Vagina (tissue), 2 donors: ENCODE results near the gene BPIFA3. TPM values are rescaled to one million over a fixed set of nuclear protein-coding genes. Genes with fewer than 3 reads are reported as not detected.

Source experiments
- DNase-seq, 2 donors: peaks; one replicate each; pipeline ENCODE4 v3.0.0-alpha.2; 2017; ENCODE audit errors: extremely low spot score in 2 of 2
- H3K27ac ChIP-seq: fragments of 200-600 bp; sonication (generic); one replicate; pipeline ENCODE4 v1.5.1; 2019
- H3K27me3 ChIP-seq: fragments of 200-600 bp; sonication (generic); one replicate; pipeline ENCODE4 v1.5.1; 2019
- H3K36me3 ChIP-seq, 2 donors: fragments of 200-600 bp; sonication (generic); one replicate each; pipeline ENCODE4 v1.5.1; 2017 to 2019
- H3K4me1 ChIP-seq: fragments of 200-600 bp; sonication (generic); one replicate; pipeline ENCODE4 v1.5.1; 2019
- H3K4me3 ChIP-seq, 2 donors: fragments of 200-600 bp; sonication (generic); 1 replicate in 1 of 2; 2 replicates in 1 of 2; pipeline ENCODE4 v1.5.1; 2016 to 2019
- H3K9me3 ChIP-seq: fragments of 200-600 bp; sonication (generic); one replicate; pipeline ENCODE4 v1.5.1; 2019
- POLR2A ChIP-seq, 2 donors: fragments of 450-650 bp; IDR thresholded peaks; one replicate each; pipeline ENCODE4 v1.6.1; 2017; ENCODE audit warnings: antibody characterized with exemption in 2 of 2, mild to moderate bottlenecking in 2 of 2, moderate library complexity in 2 of 2
- POLR2AphosphoS5 ChIP-seq, 2 donors: sonication (generic); formaldehyde crosslinking; IDR thresholded peaks; one replicate each; pipeline ENCODE4 v1.9.0; 2017; ENCODE audit warnings: antibody characterized with exemption in 2 of 2, mild to moderate bottlenecking in 2 of 2, low read depth in 1 of 2; ENCODE audit not compliant: insufficient read depth in 1 of 2
- intact Hi-C: fragments of 100-400 bp; cut with DNase I; formaldehyde crosslinking; loops from one replicate; pipeline ENCODE4 v1.15.1; 2023
- total RNA-seq: library from RNA; depleted of rRNA; stranded (reverse); fragments of >200 nt; gene quantifications from one replicate; pipeline ENCODE4 v1.2.3, GENCODE V29; 2016
- TF ChIP-seq, protein P1 (sequence below), 3 experiments: fragments of 450-650 bp in 2 of 3; fragments of 200-600 bp in 1 of 3; sonication (generic) in 1 of 3; IDR thresholded peaks; one replicate each; pipeline ENCODE4 v1.5.1; 2017 to 2019; ENCODE audit warnings: antibody characterized with exemption in 3 of 3, mild to moderate bottlenecking in 2 of 3, moderate library complexity in 2 of 3

Gene BPIFA3
- total RNA-seq, 1 donor from 2014 or later: not detected

DNA sequence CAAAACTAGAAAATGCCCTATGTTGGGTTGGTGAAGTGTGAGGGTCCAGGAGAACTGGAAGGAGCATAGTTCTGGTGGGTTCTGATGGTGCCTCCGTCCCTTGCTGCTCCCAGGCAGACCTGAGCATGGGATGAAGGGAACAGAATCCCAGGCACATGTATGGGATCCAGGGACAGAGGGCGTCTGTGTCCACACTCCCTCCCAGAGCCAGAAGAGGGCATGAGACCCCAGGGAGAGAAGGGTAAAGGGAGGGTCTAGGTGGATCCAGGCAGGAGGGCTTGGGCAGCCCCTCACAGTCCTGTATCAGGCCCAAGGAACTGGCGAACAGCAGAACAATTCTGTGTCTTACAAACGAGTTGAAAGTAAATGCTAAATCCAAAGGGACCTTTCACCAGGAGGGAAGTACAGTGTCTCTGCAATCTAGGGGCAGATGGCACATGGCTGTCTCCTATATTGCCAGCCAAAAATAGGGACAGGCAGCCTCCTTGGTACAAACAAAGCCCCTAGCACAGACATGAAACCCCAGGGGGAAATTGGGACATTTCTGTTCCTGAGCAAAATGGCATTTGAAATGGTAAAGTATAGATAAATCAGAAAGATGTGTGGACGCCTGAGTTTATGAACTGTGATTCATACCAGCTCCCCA is 16.1 kb downstream of the BPIFA3 start:
- Histone ChIP-seq H3K27me3 (no peaks in the 10 kb centered on the region), H3K4me3 (no peak overlapping the region), H3K4me1 (no peaks in the 10 kb centered on the region), H3K36me3 (no peaks in the 10 kb centered on the region), H3K27ac (no peak overlapping the region), H3K9me3 (no peaks in the 10 kb centered on the region)
- intact Hi-C loops: no loop called here
- DNase-seq: no peak
- TF ChIP-seq POLR2A (IDR thresholded peaks at IDR 0.05) (no peak), POLR2AphosphoS5 (IDR thresholded peaks at IDR 0.05; ENCODE audit: insufficient read depth in 1 of 2, low read depth in 1 of 2) (no peak)
- TF ChIP-seq, protein P1, sequence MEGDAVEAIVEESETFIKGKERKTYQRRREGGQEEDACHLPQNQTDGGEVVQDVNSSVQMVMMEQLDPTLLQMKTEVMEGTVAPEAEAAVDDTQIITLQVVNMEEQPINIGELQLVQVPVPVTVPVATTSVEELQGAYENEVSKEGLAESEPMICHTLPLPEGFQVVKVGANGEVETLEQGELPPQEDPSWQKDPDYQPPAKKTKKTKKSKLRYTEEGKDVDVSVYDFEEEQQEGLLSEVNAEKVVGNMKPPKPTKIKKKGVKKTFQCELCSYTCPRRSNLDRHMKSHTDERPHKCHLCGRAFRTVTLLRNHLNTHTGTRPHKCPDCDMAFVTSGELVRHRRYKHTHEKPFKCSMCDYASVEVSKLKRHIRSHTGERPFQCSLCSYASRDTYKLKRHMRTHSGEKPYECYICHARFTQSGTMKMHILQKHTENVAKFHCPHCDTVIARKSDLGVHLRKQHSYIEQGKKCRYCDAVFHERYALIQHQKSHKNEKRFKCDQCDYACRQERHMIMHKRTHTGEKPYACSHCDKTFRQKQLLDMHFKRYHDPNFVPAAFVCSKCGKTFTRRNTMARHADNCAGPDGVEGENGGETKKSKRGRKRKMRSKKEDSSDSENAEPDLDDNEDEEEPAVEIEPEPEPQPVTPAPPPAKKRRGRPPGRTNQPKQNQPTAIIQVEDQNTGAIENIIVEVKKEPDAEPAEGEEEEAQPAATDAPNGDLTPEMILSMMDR (IDR thresholded peaks at IDR 0.05): no peak

DNA sequence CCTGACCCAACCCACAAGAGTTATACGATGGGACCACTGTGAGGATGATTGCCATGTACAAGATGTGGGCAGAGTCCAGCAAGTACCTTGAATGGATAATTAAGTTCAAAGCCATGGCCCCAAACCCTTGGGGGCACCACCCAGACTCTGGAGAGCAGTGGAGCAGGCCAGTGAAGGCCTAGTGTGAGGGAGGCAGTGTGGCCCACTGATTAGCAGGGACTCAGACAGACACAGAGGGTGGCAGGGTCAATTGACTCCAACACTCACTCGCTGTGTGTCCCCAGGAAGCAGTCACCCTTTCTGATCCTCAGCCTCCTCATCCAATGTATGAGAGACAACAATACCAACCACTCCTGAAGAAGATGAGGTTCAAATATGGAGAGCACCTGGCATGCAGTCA is 16.9 kb downstream of the BPIFA3 start:
- Histone ChIP-seq H3K27ac (no peak overlapping the region), H3K4me1 (no peaks in the 10 kb centered on the region), H3K27me3 (no peaks in the 10 kb centered on the region), H3K36me3 (no peaks in the 10 kb centered on the region), H3K9me3 (no peaks in the 10 kb centered on the region), H3K4me3 (no peak overlapping the region)
- intact Hi-C loops: no loop called here
- DNase-seq: no peak
- no peak for TF ChIP-seq POLR2A (IDR thresholded peaks at IDR 0.05)
- TF ChIP-seq POLR2AphosphoS5 (IDR thresholded peaks at IDR 0.05; ENCODE audit: insufficient read depth in 1 of 2, low read depth in 1 of 2): no peak
- TF ChIP-seq, protein P1 (IDR thresholded peaks at IDR 0.05): no peak

DNA sequence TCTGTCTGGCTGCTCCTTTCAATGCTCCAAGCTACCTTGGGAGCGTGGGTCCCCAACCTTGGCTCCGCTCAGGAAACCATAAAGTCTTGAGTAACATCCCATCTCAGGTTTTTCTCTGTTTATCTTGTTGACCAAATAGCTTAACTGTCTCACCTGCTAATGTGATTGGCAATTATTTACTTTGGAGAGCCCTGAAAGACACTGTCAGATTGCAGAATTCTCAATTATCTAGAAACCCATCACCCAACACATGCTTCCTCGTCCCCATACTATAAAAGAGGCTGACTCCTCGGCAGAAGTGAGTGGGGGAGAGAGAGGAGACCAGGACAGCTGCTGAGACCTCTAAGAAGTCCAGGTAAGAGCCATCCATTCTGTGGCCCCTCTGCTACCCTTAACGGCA is 18.5 kb downstream of the BPIFA3 start, which contains the start of gene BPIFA1:
Gene BPIFA1 (plus strand): TSS at position 301 of the 400 bp plus-strand sequence. CDS start 1,716 bp downstream, outside the sequence.
- H3K4me3 ChIP-seq: no peak within 1 kb of the TSS
- DNase-seq: no peak
- TF ChIP-seq POLR2A (IDR thresholded peaks at IDR 0.05): no peak
- no peak for TF ChIP-seq POLR2AphosphoS5 (IDR thresholded peaks at IDR 0.05; ENCODE audit: insufficient read depth in 1 of 2, low read depth in 1 of 2)
- TF ChIP-seq, protein P1 (IDR thresholded peaks at IDR 0.05): no peak
- H3K27me3 ChIP-seq: no peaks in the 10 kb centered on the region
- H3K27ac ChIP-seq: no peak within 1 kb of the TSS
- no peaks in the 10 kb centered on the region for H3K36me3 ChIP-seq
- intact Hi-C loops: no loop called here
- H3K9me3 ChIP-seq: no peaks in the 10 kb centered on the region
- H3K4me1 ChIP-seq: no peaks in the 10 kb centered on the region

DNA sequence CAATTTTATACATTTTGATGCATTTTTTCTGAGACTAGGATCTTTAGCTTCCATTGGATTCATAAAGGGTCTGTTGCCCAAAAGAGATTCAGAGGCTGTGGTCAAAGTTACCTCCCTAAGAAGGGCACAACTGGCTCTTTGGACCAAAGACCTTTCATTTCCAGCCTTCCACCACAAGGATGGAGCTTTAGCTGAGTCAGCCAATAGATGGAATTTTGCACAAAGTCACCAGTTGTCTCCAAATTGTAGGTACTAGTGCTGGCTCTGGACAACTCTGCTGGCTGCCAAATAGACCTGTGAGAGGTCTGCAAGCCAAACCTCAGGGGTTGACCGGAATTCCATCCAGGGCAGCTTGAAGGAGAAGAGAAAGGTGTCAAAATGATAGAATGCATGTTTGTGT is 19.2 kb downstream of the BPIFA3 start:
- TF ChIP-seq POLR2AphosphoS5 (IDR thresholded peaks at IDR 0.05; ENCODE audit: insufficient read depth in 1 of 2, low read depth in 1 of 2): no peak
- TF ChIP-seq, protein P1 (IDR thresholded peaks at IDR 0.05): no peak
- TF ChIP-seq POLR2A (IDR thresholded peaks at IDR 0.05): no peak
- H3K9me3 ChIP-seq: no peaks in the 10 kb centered on the region
- intact Hi-C loops: no loop called here
- H3K4me1 ChIP-seq: no peaks in the 10 kb centered on the region
- no peak overlapping the region for H3K27ac ChIP-seq
- H3K4me3 ChIP-seq: no peak overlapping the region
- H3K36me3 ChIP-seq: no peaks in the 10 kb centered on the region
- DNase-seq: no peak
- H3K27me3 ChIP-seq: no peaks in the 10 kb centered on the region

DNA sequence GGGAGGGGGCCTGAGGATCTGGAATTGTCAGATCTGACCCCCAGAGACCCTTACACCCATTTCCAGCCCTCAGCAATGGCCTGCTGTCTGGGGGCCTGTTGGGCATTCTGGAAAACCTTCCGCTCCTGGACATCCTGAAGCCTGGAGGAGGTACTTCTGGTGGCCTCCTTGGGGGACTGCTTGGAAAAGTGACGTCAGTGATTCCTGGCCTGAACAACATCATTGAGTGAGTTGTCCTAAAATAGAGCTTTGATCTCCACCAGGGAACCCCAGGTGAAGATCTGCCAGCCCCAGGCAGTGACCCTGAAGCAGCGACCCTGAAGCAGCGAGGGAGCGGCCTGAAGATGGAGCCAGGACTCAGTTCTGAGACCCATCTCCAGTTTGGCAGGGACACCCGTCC is 20.8 kb downstream of the BPIFA3 start:
- Histone ChIP-seq H3K27me3 (no peaks in the 10 kb centered on the region), H3K27ac (no peak overlapping the region), H3K36me3 (no peaks in the 10 kb centered on the region), H3K4me3 (no peak overlapping the region), H3K9me3 (no peaks in the 10 kb centered on the region), H3K4me1 (no peaks in the 10 kb centered on the region)
- TF ChIP-seq POLR2AphosphoS5 (IDR thresholded peaks at IDR 0.05; ENCODE audit: insufficient read depth in 1 of 2, low read depth in 1 of 2): no peak
- no peak for DNase-seq
- intact Hi-C loops: no loop called here
